HG02798 (cell line): ENCODE results near the gene PAFAH1B2.
"Not testable (repeated sequence)": the region's sequence is repeated elsewhere in the genome, so short reads cannot be mapped to it uniquely, and the experiment has no call there.

Experiments
- ATAC-seq: cut with Tn5 transposase; IDR thresholded peaks from one replicate; pipeline ENCODE4 v1.9.1; 2021; ENCODE audit warnings: mild to moderate bottlenecking; ENCODE audit not compliant: unreplicated experiment, poor library complexity

The PAFAH1B2 gene

DNA sequence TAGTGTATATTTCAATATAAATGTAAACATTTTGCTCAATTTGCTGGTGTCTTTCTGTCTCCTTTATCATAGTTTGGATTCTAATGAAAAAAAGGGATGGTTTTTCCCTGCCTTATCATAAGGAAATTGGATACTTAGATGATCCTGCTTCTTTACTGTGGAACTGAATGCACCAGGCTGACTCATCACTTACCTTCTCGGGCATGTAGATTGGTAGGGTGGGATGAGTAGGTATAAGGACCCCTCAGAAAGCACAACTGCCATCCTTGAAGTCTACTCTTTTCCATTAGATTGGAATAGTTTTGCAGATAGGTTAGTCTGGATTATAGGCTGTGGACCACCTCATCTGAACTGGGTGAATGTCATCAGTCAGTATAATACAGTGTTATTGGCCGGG lies 26.9 kb downstream of the PAFAH1B2 start:
- ATAC-seq: no peak

DNA sequence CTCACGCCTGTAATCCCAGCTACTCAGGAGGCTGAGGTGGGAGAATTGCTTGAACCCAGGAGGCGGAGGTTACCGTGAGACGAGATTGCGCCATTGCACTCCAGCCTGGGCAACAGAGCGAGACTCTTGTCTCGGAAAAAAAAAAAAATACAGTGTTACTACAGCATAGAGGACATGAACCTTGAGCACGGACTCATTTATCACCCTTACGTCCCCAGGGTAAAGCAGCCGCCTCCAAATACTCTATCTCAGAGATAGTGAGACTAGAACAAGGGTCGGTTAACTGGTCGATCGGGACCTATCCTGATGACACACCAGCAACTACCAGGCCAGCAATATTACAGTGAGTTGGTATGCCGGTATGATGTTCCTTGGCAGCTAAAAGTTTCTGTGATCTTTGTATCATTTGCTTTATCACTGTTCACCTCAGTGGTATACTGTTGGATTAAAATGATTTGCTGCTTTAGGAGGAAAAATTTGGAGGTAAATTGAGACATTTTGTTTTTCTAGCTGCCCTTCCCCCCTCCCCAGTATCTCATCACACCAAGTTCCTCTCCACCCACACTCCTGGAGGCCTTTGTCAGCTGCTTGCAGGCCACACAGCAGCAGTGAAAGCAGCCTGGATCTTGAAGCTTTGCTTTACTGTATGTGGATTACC lies 27.4 kb downstream of the PAFAH1B2 start:
- no peak for ATAC-seq

DNA sequence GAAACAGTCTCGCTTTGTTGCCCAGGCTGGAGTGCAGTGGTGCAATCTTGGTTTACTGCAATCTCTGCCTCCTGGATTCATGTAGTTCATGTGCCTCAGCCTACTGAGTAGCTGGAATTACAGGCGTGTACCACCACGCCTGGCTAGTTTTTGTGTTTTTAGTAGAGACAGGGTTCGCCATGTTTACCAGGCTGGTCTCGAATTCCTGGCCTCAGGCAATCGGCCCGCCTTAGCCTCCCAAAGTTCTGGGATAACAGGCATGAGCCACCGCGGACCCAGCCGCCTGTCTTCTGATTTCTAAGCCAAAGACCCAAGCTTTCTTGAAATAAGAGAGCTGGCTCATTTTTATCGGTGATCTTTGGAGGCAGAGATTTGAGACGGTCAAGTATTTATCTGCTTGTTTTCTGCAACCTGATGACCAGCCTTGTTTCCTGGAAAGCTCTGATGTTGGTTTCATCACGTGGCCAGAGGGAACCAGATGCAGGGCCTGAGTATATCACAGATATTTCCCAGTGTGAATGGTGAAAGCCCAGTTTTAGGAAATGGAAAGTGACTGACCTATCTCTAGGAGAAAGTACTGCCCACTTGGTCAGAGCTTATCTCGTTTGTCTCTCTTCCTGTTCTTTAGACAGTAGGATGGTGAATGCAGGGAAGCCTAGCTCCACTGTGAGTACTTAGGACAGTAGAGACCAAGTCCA lies 28.8 kb downstream of the PAFAH1B2 start:
- no peak for ATAC-seq

DNA sequence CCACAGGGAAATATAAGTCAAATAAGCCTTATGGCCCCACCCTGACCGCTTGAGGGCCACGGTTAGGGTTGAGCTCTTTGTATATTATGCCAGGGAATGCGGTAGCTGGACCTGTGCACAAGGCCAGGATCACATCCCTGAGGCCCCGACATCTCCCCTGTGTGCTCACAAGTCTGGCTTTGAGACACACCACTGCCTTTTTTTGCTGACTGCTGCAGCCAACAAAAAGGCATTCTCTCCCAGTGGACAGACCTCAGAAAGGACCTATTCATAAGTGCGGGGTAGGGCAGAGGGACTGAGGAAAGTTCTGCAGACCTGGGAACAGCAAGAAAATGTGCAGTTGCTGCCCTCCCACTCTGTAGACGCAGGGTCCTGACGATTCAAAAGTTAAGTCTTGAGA lies 31.0 kb downstream of the PAFAH1B2 start:
- ATAC-seq: no peak

DNA sequence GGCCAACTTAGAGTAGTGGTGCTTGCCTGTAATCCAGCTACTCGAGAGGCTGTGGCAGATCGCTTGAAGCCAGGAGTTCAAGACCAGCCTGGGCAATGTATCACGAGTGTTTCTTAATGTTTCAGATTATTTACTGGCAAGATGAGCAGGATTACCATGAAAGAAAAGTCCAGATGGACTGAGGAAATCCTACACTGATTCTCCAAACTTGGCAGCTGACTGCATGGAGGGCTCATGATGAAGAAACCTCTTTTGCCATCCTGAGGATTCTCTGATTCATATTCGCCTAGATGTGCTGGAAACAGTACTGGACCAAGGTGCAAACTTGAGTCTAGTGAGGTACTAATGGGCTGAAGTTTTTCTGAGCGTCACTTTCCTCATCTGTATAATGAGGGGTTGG lies 31.7 kb downstream of the PAFAH1B2 start:
- ATAC-seq: no peak

DNA sequence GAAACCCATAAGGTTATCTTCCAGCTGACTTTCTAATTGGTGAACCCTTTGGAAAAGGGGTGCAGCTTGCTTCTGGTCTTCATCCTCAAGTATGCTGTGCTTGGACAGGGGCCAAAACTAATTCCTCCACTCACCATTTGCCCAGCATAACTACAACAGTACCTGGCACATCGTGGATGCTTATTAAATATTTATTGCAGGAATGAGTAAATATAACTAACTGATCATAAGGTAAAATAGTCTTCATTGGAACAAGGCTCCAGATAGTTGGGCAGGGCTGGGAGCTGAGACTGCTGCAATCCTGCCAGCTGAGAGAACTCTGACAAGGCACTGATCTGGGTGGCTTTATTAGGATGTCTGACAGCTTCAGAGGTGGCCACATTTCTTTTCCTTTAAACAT lies 32.1 kb downstream of the PAFAH1B2 start:
- no peak for ATAC-seq

DNA sequence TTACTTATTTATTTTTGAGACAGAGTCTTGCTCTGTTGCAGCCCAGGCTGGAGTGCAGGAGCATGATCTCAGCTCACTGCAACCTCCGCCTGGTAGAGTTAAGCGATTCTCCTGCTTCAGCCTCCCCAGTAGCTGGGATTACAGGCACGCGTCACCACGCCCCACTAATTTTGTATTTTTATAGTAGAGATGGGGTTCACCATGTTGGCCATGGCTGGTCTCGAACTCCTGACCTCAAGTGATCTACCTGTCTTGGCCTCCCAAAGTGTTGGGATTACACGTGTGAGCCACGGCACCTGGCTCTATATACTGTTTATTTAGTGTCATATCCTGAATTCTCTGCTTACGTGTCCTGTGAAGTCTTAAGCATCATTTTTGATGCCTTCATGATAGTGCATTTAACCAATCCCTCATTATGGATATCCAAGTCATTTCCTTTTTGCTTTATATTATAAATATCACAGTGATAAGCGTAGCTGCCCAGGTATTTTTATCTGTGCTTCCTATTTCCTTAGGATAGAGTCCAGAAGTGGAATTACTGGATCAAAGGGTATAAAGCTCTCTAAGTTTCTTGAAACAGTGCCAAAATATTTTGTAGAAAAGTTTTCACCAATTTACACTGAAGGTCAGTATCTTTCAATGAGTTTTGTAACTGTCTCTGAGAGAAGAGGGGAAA lies 33.6 kb downstream of the PAFAH1B2 start:
- no peak for ATAC-seq

DNA sequence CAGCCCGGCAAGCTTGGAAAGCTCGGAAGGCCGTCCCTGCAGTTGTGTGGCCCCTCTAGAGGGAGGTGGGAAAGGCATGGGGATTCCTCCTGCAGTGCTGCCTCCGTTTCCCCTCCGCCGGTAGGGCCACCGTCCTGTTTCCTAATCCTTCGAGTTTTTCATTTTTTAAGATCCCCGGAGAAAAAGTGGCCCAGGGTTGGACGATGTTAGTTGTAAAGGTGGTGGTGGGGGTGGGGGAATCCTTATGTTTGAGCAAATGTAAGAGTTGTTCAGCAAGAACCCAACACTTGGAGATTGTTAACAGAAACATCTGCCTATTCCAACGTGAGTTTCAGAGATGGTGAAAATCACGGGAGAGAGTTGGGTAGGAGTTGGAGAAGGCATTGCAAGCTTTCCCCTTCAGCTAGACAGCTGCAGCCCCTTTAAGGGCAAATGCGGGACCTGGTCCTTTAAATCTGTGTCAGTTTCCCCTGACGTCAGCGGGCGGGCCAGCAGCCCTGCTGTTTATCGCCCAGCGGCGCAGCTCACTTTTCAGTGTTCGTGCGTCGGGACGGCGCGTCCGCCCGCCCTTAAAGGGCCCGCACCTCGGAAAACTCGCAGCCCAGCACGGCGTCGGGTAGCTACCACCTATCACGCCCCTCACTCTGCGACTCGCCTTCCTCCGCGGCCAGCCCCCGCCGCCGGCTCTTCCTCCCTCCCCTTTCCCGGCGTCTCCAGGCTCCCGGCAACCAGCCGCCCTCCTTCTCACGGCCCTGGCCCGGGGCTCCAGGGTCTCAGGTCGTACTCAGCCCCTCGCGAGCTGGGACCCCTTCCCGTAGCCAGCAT lies 34.3 kb downstream of the PAFAH1B2 start, which contains the start of gene SIDT2:
SIDT2 (plus strand) TSS at position 534 of the 825 bp plus-strand sequence. CDS start 521 bp downstream, outside the sequence.
- peak; percentile 93 for ATAC-seq

DNA sequence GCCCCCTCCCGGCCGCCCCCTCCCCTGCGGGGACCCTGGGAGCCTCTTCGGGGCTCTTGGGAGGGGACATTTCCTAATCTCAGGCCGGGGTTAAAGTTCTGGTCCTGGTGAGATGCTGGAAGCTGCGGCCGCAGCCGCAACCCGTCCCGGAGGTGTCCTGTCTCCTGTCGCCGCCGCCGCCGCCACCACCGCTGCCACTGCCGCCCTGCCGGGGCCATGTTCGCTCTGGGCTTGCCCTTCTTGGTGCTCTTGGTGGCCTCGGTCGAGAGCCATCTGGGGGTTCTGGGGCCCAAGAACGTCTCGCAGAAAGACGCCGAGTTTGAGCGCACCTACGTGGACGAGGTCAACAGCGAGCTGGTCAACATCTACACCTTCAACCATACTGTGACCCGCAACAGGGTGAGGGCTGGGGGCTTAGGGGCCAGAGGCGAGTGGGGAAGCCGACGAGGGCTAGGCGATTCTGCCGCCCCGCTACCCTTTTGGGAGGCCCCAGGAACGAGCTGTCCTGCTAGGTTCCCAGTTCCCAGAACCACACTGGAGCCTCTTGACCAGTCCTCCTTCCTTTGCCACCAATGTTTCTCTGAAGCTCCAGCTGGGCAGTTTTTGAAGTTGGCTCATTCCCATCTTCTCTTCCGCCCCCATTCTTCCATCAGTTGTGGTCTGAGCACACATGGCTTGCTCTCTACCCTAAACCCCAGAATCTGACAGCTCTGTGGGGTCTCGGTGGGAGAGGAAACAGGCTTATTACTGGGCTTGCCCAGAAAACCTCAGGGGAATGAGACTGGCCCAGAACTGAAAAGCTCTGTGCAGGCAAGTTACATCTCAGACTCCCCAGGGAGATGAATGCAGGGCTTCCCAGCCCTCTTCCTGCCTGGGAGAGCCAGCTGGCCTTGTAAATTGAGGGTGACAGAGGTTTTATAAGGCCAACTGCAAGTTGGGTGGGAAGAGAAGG lies 35.2 kb downstream of the PAFAH1B2 start:
- peak; percentile 20 for ATAC-seq

DNA sequence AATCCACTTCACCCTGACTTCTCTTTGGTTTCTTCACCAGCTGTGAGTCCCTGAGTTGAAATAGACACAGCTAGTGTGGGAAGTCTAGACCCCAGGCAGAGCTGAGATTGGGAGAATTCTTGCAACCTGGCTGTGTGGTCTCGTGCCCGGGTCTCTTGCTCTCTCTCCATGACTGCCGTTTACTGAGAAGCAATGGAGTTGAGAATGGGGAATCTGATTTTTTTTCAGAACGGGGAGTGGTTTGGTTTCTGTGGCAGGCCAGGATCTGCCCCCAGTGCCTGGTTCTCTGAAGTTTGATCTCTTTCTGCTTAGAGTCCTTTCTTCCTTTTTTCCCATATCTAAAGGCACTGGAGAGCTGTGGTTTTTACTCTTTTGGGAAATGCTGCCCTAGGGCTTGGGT lies 35.9 kb downstream of the PAFAH1B2 start:
- no peak for ATAC-seq

DNA sequence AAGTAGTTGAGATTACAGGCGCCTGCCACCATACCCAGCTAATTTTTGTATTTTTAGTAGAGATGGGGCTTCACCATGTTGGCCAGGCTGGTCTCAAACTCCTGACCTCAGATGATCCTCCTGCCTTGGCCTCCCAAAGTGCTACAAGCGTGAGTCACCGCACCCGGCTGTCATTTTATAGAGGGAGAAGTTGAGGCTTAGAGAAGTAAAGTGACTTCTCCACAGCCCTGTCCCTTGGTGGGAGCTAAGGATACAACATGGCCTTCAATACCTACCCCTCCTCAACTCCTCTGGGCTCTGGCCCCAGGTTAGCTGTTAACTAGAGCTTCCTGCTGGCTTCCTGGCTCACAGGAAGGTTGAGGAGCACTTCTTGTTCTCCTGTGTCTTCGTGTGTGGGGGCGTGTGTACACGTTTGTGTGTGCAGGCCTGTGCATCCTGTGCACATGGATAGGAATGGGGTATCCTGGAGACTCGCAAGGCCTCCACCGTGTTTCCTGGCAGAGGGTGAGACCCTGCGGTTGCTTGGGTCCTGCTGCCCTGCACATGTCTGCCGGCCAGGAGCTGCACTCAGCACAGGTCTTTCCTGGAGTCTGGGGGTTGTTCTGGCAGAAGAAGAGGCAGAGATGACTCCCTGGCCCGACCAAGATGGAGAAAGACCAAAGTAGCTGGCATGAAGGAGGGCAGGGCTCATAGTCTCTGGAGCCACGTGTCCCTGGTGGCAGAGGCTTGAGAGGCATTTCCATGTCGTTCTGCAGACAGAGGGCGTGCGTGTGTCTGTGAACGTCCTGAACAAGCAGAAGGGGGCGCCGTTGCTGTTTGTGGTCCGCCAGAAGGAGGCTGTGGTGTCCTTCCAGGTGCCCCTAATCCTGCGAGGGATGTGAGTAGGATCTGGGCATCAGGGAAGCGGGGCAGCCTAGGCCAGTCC lies 36.8 kb downstream of the PAFAH1B2 start:
- peak; percentile 25 for ATAC-seq

DNA sequence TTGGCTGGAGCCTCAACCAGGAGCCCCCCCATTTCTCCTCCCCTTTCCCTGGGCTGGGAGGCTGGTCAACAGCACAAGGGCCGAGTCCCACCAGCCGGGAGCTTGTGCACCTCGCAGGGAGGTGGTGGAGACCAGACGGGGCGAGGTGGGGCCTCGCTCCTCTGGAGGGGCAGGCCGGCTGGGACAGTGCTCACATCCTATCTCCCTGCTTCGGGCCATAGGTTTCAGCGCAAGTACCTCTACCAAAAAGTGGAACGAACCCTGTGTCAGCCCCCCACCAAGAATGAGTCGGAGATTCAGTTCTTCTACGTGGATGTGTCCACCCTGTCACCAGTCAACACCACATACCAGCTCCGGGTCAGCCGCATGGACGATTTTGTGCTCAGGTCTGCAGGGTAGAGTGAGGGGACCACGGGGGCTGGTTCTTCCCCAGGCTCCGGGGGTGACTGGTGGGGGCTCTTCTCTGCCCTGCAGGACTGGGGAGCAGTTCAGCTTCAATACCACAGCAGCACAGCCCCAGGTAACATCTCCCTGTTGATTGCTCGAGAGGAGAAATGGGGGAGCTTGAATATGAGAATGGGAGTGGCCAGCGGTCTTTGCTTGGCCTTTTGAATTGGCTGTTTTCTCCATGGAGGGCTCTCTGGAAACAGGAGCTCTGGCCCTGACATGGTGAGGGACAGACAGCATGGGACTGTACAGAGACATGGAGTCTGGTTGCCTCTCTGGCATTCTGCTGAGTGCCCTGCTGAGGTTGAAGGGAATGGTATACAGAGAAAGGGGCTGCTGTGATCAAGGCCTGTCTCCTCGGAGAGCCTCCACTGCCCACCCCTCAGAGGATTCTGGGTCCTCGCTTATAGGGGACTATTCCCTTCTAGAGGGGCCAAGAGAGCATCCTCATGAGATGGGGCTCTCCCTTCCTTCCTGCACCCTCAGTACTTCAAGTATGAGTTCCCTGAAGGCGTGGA lies 37.8 kb downstream of the PAFAH1B2 start:
- ATAC-seq: no peak

DNA sequence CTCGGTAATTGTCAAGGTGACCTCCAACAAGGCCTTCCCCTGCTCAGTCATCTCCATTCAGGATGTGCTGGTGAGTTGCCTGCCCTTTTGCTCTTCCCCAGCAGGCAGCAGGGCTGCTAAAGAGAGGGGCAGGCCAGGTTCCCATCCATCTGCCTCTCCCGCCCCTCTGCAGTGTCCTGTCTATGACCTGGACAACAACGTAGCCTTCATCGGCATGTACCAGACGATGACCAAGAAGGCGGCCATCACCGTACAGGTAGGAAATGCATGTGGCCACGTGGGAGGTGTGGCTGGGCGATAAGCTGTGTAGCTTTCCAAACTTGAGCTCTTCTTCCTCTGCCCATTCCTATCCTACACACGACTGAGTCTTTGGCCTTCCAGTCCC lies 38.5 kb downstream of the PAFAH1B2 start:
- ATAC-seq: no peak

DNA sequence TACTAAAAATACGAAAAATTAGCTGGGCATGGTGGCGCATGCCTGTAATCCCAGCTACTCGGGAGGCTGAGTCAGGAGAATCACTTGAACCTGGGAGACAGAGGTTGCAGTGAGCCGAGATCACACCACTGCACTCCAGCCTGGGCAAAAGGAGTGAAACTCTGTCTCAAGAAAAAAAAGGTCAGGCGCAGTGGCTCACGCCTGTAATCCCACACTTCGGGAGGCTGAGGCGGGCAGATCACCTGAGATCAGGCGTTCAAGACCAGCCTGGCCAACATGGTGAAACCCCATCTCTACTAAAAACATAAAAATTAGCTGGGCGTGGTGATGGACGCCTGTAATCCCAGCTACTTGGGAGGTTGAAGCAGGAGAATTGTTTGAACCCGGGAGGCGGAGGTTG lies 39.1 kb downstream of the PAFAH1B2 start:
- not testable (repeated sequence) for ATAC-seq

DNA sequence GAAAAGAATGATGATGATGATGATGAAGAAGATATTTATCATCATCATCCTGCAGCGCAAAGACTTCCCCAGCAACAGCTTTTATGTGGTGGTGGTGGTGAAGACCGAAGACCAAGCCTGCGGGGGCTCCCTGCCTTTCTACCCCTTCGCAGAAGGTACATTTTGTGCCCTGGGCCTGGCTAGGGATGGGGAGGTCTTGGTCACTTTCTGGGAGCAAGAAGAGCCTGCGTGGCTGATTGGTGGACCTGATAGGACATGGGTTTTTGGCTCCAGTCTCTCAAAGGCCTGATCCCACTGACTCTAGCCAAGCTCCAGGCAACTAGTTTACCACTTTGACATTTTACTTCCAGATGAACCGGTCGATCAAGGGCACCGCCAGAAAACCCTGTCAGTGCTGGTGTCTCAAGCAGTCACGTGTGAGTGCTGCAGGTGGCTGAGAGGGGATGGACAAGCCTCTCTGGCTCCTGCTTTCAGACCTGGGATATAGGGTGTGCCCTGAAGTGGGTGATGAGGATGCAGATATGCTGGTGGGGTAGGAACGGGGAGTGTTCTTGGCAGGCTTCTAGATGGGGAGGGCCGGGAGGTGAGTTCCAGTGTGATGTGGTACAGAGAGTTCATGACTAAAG lies 39.8 kb downstream of the PAFAH1B2 start:
- no peak for ATAC-seq

DNA sequence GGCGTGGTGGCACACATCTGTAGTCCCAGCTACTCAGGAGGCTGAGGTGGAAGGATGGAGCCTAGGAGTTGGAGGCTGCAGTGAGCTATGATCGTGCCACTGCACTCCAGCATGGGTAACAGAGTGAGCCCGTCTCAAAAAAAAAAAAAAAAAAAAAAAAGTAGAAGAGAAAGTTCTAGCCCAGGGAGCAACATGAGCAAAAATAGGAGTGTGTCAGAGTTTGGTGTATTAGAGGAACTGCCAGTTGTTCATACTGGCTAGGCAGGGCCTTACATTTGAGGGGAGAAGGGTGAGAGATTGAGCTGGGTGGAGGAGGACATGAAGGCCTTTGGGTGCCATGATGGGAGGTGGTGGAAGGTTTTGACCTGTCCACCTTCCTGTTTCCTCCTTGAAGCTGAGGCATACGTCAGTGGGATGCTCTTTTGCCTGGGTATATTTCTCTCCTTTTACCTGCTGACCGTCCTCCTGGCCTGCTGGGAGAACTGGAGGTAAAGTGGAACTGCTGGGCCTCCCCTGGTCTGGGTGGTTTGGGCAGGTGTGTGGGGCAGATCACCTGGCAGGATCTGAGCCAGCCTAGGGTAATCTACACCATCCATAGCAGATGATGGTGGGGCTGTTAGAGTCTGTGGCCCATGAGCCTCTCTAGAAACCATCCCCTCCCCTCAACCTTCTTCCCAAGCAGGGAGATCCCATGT lies 41.8 kb downstream of the PAFAH1B2 start:
- ATAC-seq: no peak

DNA sequence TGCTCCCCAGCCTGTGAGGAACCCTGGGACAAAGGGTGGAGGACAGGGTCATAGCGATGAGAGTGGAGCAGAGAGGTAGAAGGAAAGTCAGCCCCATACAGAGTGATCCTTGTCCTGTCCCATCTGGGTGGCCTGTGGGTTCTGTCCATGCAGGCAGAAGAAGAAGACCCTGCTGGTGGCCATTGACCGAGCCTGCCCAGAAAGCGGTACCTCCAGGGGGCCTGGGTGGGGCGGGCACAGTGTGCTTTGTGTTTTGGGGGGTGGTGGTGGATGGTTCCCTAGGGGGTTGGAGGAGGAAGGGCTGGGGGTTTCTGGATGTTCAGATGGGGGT lies 42.3 kb downstream of the PAFAH1B2 start:
- no peak for ATAC-seq
